PFSK-1 (cell line): ENCODE results near the gene LIN7B.

Experiments used
- POLR2AphosphoS5 ChIP-seq: IDR thresholded peaks from 2 replicates; pipeline ENCODE4 v1.6.1; 2012; ENCODE audit warnings: low read depth, mild to moderate bottlenecking, control low read depth, low read length, moderate library complexity
- TAF1 ChIP-seq: IDR thresholded peaks from 2 replicates; pipeline ENCODE4 v1.6.1; 2012; ENCODE audit warnings: low read length, control low read depth, borderline replicate concordance; ENCODE audit not compliant: insufficient read depth

GRCh38 chr19:49165111-49165750 is 51.1 kb downstream of the LIN7B start:
- TF ChIP-seq POLR2AphosphoS5 (no peak), TAF1 (no peak)
